NCI-H524 treated with DMSO at 0.1 percent for 48 hours (cell line): ENCODE measurements around the gene POLR2E.

Source experiments
- DNase-seq: peaks from one replicate; lab custom pipeline; 2025; lab: John Stamatoyannopoulos, UW

Gene POLR2E

DNA sequence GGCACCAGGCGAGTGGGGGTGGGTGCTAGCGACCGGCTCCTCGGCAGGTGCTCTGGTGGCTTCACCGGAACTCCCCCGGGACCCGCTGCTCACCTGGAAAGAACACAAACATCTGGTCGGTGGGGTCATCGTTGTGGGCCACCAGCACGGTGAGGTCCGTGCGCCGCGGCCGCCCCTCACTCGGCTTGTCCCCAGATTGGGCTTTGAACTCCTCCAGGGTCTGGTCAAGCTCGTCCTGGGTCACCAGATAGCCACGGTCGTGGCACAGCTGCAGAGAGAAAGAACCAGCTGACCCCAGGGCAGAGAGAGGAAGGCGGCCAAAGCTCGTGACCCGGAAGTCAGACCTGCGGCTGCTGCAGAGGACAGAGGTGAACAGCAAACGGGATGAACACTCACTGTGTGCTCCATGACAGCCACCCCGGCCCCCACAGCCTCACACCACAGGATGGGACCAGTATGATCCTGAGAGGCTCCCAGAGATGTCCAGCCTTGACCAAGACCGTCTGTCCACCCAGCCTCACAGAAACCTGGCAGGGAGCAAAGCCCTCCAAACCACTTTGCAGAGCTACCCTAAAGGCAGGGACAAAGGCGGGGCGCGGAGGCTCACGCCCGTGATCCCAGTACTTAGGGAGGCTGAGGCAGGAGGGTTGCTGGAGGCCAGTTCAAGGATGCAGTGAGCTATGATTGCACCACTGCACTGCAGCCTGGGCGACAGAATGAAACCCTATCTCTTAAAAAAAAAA lies 1.2 kb downstream of the POLR2E start:
- no peak for DNase-seq

DNA sequence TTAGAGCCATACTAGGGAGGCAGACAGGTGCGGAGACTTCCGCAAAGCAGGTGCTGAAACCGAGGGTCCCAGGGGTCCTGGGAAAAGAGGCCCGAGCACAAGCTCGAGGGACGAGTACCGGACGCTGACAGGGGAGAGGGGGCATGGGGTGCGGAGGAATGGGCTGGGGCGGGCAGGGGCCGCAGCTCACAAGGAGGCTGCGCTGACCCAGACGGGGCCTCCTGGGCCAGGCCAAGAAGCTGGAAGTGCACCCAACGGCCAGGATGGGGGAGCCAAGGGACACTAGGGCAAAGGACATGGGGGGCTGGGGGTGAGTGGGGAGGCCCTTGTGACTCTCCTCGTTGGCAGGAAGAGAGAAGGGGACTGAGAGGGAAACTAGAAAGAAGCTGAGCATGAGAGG lies 1.8 kb downstream of the POLR2E start:
- no peak for DNase-seq

DNA sequence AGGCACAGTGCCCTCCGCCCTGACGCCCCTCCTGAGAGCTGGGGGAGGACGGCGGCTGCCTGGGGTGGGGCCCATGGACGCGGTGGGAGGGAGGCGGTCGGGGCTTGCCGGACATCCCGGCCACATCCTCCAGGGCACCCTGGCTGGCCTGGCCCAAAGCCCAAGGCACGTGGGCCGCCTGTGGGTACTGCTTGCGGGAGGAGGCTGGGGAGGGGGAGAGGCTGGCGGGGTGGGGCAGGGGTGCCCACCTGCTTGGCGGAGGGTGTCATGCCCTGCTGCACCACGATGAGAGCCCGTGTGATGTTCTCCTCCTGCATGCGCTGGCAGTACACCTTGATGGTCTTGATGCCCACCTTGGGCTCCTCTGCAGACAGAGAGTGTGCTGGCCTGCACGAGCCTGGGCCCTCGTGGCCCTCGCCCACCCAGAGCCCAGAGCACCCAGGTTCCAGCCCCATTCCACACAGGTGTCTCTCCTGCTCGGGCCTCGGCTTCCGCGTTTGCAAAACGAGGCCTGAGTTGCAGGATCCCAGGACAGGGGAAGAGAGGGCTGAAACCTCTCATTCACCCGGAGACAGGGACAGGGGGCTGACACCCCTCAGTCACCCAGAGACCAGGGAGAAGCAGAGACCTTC lies 3.5 kb downstream of the POLR2E start:
- no peak for DNase-seq

DNA sequence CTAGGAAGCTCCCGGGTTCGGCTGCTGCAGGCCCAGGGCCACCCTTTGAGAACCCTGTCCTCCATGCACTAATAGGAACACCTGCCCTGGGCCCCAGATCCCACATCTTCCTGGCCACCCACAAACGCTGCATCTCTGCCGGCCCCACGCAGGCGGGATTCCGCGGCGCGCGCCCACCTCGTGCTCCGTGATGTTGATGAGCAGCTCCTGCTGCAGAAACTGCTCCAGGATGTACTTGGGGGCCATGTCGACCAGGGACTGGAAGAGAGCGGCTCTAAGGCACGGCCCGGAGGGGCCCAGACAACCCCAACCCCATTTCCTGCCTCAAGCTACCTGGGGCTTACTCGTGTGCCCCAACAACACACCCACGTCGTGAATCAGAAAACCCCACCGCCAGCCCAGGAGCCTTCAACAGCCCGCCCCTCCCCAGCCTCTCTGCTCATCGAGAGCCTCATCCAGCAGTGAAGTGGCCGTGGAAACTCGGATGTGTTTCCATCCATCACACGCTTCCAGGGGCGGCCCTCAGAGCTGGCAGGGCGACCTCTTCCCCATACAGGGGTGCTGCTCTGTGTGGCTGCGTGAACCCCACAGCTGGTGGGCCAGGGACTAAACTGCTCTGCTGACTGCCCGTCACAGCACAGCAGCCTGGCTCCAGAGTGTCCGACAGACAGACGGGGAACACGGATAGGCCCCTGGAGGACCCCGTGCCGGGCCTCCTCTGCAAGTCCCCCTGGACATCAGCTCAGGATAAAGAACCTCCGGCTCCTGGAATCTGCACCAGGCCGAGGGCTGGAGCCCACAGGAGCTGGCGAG lies 4.2 kb downstream of the POLR2E start:
- DNase-seq: no peak

DNA sequence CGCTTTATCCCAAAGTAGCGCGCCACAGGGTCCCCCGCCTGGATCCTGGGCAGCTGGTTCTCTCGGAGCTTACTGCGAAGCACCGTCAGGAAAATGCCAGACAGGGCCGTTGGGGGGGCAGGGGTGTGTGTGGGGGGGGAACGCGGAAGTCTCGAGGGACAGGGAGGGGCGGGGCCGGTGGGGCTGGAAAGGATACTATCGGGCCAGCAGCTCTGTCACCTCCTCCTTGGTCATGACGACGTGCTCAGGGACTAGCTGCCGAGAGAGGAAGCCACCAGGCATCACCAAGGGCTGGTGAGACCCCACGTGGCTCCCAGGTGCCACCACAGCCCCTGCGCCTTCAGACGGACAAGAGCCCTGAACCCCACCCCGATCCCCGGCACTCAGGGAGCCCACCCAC lies 5.3 kb downstream of the POLR2E start:
- no peak for DNase-seq

DNA sequence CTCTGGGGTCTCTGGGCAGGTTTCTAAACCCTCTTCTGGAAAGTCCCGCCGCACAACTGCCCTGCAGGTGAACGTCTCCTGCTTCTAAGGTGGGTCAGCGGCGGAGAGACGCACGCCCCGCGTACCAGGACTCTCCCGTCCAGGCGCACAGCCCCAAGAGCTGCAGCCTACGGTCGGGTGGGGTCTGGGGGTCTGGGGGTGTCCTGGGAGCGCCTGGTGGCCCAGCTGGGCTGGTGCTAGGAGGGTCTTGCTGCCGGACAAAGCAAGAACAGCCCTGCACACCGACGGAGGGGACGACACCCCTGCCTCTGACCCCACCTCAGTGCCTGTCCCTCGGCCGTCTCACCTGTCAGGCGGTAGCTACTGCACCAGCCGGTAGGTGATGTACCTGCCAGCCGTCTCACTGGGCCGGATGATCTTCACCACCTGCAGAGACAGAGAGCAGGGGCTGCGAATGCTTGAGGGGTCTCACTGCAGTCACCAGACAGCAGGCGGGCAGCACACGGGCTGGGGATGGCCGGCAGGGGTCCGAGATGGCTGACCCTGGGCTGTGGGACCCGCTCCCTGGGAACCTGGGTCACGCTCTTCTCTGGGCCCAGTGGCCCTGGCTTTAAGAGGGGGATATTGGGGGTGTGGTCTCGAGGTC lies 5.9 kb downstream of the POLR2E start:
- no peak for DNase-seq

DNA sequence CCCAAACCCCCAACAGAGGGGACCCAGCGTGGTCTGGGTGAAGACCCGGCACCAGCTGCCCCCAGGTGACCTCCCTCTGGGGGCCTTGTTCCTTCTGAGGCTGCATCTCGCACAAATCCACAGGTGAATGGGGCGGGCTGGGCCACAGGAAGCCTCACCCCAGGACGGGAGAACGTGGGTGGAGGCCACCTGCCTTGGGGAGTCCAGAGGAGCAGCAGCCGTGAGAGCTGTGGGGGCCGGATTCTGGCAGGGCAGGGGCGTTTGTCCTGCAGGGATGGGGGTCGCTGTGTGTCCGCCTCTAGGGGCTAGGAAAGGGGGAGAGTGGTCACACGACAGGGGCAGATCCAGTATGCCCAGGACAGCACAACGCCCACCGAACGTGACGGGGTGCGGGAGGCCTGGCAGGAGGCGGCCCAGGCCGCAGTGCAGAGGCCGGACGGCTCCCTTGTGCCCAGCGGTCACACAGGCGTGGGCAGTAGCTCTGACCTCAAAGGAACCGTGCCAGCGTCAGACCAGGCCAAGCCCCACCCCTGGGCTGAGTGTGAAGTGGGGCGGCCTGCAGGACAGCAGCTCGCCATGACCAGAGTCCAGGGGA lies 6.7 kb downstream of the POLR2E start:
- DNase-seq: no peak

DNA sequence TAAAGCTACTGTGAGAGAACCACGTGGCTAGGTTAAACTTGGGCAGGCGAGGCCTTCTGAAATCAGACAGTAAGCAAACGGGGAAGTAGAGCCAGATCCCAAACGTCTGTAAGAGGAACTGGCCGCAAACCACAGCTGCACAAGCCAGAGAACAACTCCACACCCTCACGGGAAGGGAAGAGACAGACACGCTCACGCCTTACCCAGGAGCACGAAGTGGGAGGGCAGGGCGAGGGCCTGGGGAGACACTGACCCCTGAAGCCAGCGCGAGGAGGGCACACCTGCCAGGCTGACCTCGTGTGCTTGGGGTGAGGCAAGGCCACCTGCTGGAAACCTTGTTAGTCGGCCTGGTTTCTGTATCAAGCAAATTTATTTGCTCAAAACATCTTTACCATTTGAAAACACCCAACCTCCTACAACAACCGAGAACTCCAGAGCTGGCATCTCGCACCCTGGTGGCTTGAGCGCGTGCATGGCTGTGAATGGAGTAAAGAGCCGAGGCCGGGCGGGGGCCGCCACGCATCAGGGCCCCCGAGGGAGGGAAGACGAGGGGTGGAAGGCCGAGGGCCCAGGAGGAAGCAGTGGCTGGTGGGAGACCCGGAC lies 7.3 kb downstream of the POLR2E start:
- DNase-seq: no peak

DNA sequence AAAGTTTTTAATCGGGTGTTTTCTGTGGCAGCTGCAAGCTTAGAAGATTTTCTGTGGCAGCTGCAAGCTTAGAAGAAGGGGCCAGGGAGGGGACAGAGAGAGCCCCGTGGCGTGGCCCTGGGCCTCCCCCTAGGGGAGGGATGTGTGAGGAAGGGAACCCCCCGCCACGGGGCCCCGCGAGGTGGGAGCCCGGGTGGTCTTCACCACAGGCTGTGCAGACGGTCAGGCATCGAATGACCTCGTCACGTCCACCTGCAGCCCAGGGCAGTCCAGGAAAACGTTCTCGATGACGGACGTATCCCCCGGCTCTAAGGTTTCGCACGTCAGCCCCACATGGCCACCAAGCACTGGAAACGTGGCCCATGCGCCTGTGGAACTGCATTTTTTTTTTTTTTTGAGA lies 8.6 kb downstream of the POLR2E start:
- DNase-seq: no peak

DNA sequence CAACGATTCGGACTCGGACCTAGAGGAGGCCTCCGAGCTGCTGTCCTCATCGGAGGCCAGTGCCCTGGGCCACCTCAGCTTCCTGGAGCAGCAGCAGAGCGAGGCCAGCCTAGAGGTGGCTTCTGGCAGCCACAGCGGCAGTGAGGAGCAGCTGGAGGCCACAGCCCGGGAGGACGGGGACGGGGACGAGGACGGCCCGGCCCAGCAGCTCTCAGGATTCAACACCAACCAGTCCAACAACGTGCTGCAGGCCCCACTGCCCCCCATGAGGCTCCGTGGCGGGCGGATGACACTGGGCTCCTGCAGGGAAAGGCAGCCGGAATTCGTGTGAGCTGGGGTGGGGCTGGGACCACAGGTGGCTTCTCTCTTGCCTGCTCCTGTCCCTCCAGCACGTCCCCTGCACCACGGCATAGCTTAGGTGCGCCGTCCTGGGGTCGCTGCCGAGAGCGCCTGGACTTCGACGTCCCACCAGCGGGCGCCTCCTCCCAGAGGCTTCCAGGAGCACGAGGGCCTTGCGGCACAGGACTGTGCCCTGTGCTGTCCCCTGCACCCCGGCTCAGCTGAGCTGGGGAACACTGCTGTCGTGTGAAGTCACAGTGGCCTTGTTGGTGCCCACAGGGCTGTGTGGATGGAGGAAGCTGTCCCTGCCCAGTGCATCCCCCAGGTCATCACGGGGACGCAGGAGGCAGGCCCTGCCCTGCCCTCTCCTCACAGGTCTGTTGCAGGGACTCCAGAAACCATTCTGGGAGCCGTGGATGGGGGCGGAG lies 9.3 kb downstream of the POLR2E start:
- DNase-seq: no peak

DNA sequence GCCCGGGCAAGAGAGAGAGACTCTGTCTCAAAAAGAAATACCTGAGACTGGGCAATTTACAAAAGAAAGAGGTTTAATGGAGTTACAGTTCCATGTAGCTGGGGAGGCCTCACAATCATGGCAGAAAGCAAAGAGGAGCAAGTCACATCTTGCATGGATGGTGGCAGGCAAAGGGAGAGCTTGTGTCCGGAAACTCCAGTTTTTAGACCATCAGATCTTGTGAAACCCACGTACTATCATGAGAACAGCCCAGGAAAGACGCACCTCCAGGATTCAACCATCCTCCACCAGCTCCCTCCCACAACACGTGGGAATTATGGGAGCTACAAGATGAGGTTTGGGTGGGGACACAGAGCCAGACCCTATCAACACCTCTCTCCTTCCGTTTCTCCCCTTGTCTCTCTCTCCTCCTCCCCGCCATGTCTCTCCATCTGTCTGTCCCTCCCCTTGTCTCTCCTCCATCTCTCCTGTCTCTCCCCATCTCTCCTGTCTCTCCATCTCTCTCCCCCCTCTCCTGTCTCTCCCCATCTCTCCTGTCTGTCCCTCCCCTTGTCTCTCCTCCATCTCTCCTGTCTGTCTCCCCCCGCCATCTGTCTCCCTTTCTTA lies 10.0 kb downstream of the POLR2E start:
- no peak for DNase-seq

DNA sequence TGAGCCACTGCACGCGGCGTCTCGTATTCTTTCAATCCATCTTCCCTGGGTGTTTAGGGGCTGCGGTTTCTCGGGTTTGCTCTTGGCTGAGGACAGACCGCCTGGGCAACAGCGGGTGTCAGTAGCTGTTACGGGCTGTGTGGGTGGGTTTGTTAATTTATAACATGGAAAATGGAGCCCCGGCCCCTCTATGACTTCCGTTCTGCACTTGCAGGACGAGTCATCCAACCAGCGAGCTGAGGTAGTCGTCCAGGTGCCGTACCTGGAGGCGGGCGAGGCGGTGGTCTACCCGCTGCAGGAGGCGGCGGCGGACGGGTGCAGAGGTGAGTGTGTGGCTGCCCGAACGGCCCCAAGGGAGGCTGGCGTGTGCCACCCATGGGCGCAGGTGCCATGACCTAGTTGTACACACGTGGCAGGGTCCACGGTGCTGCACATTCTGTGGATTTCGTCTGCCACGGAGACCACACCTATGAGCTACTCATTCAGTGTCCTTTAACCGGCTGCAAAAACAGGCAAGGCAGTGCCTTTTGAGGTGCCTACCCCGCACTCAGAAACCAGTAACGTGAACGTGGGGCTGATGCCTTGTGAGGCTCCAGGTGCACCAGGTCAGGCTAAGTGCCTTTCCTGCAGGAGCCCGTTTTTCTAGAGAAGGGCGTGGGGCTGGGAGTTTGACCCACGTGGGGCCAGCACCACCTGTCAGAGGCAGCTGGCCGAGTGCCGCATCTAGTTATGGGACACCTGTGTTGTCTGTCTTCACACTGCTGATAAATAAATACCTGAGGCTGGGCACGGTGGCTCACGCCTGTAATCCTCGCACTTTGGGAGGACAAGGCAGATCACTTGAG lies 10.9 kb downstream of the POLR2E start:
- DNase-seq: no peak

DNA sequence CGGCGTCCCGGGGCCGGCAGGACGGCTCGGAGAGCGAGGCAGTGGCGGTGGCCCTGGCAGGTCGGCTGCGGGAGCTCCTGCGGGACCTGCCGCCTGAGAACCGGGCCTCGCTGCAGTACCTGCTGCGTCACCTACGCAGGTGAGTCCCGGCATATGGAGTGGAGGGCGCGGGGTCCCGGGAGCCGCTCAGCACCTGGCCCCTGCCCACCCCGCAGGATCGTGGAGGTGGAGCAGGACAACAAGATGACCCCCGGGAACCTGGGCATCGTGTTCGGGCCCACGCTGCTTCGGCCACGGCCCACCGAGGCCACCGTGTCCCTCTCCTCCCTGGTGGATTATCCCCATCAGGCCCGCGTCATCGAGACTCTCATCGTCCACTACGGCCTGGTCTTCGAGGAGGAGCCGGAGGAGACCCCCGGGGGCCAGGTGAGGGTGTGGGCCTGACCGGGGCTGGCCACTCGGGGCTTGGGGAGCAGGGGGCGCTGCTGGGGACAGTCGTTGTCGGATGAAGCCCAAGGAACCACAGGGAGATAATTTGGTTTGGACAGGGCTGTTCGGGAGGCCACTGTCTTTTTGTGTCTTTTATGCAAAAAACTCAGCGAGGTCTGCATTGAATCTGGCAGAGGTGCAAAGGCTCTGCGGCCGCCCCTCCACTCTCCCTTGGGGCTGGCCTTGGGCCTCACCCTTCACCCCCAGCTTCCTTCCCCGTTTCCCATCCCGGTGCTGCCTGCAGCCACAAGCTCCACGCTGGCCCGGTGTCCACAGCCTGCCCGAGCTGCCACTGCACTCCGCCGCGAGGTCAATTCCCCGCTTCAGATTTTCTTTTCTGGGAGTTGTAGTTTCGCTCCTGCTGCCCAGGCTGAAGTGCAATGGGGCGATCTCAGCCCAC lies 12.0 kb downstream of the POLR2E start:
- DNase-seq: no peak

DNA sequence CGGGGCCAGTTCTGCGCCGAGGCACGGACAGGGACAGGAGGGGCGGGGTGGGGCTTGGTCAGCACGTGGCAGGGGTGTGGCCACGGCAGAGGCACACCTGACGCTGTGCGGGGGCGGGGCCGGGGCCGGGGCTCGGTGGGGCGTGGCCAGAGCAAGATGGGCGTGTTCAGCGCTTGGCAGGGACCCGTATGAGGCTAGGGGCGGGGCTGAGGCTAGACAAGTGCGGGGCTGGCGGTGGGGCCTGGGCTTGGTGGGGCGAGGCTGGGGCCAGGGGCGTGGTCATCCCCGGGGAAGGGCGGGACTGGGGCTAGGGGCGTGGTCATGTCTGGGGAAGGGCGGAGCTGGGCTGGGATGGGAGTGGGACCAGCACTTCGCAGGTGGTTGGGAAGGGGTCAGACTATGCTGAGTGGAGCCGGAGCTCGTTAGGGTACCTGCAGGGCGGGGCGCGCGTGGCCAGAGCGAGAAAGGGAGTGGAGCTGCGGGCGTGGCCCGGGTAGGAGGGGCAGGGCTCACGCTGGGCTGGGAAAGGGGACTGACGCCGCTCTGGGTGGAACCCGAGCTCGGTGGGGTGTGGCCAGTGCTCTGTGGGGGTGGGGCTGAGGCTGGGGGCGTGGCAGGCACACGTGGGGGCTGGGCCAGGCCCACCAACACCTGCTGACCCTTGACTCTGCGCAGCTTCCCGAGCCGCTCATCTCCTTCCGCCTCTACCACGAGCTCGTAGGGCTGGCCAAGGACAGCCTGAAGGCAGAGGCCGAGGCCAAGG lies 12.8 kb downstream of the POLR2E start:
- no peak for DNase-seq

DNA sequence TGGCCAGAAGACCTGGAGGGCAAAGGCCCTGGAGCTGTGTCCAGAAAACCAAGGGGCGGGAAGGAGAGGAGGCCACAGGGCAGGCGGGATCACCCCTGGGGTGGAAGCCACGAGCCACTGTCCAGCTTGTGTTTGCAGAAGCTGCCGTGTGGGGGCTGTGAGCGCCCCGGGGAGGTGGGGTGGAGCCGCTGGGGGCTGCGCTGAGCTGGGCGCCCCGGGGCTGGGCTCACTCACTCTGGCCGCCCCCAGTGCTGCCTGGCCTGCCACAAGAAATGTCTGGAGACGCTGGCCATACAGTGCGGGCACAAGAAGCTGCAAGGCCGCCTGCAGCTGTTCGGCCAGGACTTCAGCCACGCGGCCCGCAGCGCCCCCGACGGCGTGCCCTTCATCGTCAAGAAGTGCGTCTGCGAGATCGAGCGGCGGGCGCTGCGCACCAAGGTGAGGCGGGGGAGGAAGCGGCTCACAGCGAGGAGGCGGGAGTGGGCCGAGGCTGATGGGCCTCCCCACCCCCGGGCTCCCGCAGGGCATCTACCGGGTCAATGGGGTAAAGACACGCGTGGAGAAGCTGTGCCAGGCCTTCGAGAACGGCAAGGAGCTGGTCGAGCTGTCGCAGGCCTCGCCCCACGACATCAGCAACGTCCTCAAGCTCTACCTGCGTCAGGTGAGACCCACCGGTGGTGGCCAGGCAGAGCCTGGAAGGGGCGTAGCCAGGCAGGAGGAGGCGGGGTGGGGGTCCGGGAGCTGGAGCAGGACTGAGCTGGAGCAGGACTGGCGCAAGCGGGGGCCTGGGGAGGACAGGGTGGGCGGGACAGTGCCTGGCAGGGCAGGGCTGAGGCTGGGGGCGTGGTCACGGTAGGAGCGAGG lies 13.6 kb downstream of the POLR2E start:
- DNase-seq: no peak

DNA sequence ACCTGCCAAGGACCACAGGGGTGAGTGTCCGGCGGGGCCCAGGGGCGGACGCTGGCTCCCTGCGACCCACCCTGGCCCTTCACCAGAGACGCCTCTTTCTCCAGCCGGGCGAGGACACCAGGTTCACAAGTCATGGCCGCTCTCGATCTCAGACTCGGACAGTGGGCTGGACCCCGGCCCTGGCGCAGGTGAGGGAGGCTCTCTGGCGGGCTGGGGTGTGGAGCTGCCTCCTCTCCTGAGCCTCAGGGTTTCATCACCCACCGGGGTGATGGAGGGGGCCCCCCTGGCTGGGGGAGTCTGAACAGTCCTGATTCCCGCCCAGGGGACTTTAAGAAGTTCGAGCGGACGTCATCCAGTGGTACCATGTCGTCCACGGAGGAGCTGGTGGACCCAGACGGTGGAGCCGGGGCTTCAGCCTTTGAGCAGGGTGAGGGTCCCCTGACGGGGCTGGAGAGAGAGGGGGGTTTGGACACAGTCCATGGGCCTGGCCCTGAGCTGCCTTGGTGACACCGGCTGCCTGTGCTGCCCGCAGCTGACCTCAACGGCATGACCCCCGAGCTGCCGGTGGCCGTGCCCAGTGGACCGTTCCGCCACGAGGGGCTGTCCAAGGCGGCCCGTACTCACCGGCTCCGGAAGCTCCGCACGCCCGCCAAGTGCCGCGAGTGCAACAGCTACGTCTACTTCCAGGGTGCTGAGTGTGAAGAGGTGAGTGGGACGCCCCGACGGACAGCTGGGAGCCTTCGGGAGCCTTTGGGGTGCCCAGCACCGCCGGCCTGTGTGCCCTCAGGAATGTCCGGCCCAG lies 14.6 kb downstream of the POLR2E start:
- DNase-seq: no peak
